NK-92 (cell line): ENCODE measurements around the gene XCL1.

Experiments used
- DNase-seq: peaks from one replicate; lab custom pipeline; 2025; ENCODE audit not compliant: unreplicated experiment; lab: John Stamatoyannopoulos, UW

The XCL1 gene

GRCh38 chr1:168603501-168604110, 27.2 kb downstream of the XCL1 start:
- no peak for DNase-seq

GRCh38 chr1:168605443-168605842, 29.0 kb downstream of the XCL1 start:
- no peak for DNase-seq

GRCh38 chr1:168606096-168606495, 29.7 kb downstream of the XCL1 start:
- DNase-seq, result no peak

- DNase-seq, result no peak
Measured at GRCh38 chr1:168607872-168608428, 31.5 kb downstream of the XCL1 start.

- no peak for DNase-seq
Measured at GRCh38 chr1:168608796-168609715, 32.7 kb downstream of the XCL1 start.

- DNase-seq, result no peak
Measured at GRCh38 chr1:168609741-168610510, 33.5 kb downstream of the XCL1 start.

- DNase-seq, result no peak
Measured at GRCh38 chr1:168613038-168613451, 36.6 kb downstream of the XCL1 start.

- DNase-seq, result no peak
Measured at GRCh38 chr1:168613691-168614231, 37.4 kb downstream of the XCL1 start.

GRCh38 chr1:168614235-168614634, 37.8 kb downstream of the XCL1 start:
- no peak for DNase-seq

GRCh38 chr1:168615965-168616364, 39.6 kb downstream of the XCL1 start:
- no peak for DNase-seq

- DNase-seq, result no peak
Measured at GRCh38 chr1:168617974-168618750, 41.8 kb downstream of the XCL1 start.

- no peak for DNase-seq
Measured at GRCh38 chr1:168618886-168619285, 42.5 kb downstream of the XCL1 start.

GRCh38 chr1:168621356-168621755, 45.0 kb downstream of the XCL1 start:
- no peak for DNase-seq

GRCh38 chr1:168623003-168623828, 46.8 kb downstream of the XCL1 start:
- no peak for DNase-seq

GRCh38 chr1:168623831-168624230, 47.4 kb downstream of the XCL1 start:
- DNase-seq, result no peak

- no peak for DNase-seq
Measured at GRCh38 chr1:168626326-168626725, 49.9 kb downstream of the XCL1 start.

GRCh38 chr1:168627370-168627769, 51.0 kb downstream of the XCL1 start:
- DNase-seq, result no peak

GRCh38 chr1:168628807-168629206, 52.4 kb downstream of the XCL1 start:
- no peak for DNase-seq

GRCh38 chr1:168629466-168629865, 53.1 kb downstream of the XCL1 start:
- DNase-seq, result no peak
